ENCODE data around the gene PLEKHA4. TPM values are rescaled to one million over a fixed set of nuclear protein-coding genes. Genes with fewer than 3 reads are reported as not detected.

PLEKHA4 gene
- total and polyA plus RNA-seq, 9 of the 15 experiments (the other 6 are each of a cell fraction or from before 2014, with no cell fraction given) = 0.07 to 30.8 (median 11.4) TPM

DNA sequence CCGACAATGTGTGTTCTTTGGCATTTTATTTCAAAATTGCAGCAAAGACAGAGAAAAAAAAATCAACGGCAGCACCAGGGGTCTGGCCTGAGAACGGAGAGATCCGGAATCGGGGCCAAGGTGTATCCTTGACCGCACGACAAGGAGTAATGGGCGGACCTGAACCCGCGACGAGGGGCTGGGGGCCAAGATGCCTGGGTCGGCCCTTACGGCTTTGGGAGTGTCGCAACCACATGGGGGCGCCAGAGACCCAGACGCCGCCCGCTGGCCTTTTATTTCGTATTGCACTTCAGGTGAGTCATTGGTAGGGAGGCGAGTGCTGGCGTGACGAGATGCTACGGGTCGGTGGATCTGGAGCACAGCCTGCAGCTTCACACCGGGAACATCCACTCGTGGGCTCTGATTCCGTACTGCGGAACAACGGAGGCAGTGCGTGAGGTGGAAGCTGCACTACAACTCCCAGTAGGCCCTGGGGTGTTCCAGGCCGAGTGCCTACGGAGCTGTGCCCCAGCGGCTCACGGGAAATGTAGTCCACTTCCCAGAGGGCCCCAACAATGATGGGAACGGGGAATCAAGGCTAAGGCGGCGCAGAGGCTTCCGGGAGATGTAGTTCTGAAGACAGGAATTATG is 73.2 kb downstream of the PLEKHA4 start (continued):
- TF ChIP-seq ZNF407 (IDR thresholded peaks at IDR 0.05; ENCODE audit: low read depth) (no peak; the same call in 1 of the 2 replicates), PHF20 (IDR thresholded peaks at IDR 0.05; ENCODE audit: partially characterized antibody) (no peak), POLR3A (IDR thresholded peaks at IDR 0.05; ENCODE audit: borderline replicate concordance, extremely low read depth, insufficient read depth, insufficient read length) (no peak), HNRNPL (IDR thresholded peaks at IDR 0.05; ENCODE audit: low read depth, low read length) (no peak), CHCHD3 (CRISPR knock-in tag; IDR thresholded peaks at IDR 0.05) (no peak), ZNF76 (CRISPR knock-in tag; IDR thresholded peaks at IDR 0.05; ENCODE audit: borderline replicate concordance) (peak; percentile 97), XRCC3 (IDR thresholded peaks at IDR 0.05) (no peak), MEF2D (tag; conservative IDR thresholded peaks at IDR 0.05; ENCODE audit: low read depth) (peak; percentile 68; the same call in 1 of the 2 replicates), ZNF511 (CRISPR knock-in tag; IDR thresholded peaks at IDR 0.05) (peak; percentile 67; the same call in 1 of the 2 replicates), NFYB (IDR thresholded peaks at IDR 0.05; ENCODE audit: extremely low read depth, insufficient read length) (no peak)
